B cell (primary cell): Measurements from ENCODE around the gene MEX3B.

Experiments used
- CTCF ChIP-seq: fragments of 200-600 bp; IDR thresholded peaks from one replicate; pipeline ENCODE4 v1.8.0; 2022; ENCODE audit warnings: antibody characterized with exemption, mild to moderate bottlenecking
- EZH2 ChIP-seq: IDR thresholded peaks from 2 replicates; pipeline ENCODE4 v1.6.1; 2012; ENCODE audit warnings: borderline replicate concordance, low read depth, mild to moderate bottlenecking, moderate library complexity, low read length; ENCODE audit not compliant: insufficient read depth, poor library complexity, severe bottlenecking

GRCh38 chr15:82091636-82092140, 45.9 kb upstream of the MEX3B start:
- no peak for TF ChIP-seq EZH2
- no peak for TF ChIP-seq CTCF
